Epithelial cell of prostate (primary cell): ENCODE results near the gene ATF1.
"Not testable (repeated sequence)": the region's sequence is repeated elsewhere in the genome, so short reads cannot be mapped to it uniquely, and the experiment has no call there.

Source experiments
- DNase-seq: peaks from one replicate; pipeline ENCODE4 v3.0.0-alpha.2; 2011; ENCODE audit warnings: low read depth, low spot score
- H3K27ac ChIP-seq: fragments of 450-650 bp; 2 replicates; pipeline ENCODE4 v1.5.1; 2017; ENCODE audit warnings: mild to moderate bottlenecking

ATF1 gene

GRCh38 chr12:50845021-50845647 lies 81.2 kb downstream of the ATF1 start:
- H3K27ac ChIP-seq: no peak overlapping the region
- no peak for DNase-seq

GRCh38 chr12:50848963-50849362 lies 85.1 kb downstream of the ATF1 start:
- no peak for DNase-seq
- no peak overlapping the region for H3K27ac ChIP-seq

- not testable (repeated sequence) for H3K27ac ChIP-seq, DNase-seq
Measured at GRCh38 chr12:50855218-50855617, 91.3 kb downstream of the ATF1 start.

- DNase-seq, H3K27ac ChIP-seq: not testable (repeated sequence)
Measured at GRCh38 chr12:50855679-50856078, 91.8 kb downstream of the ATF1 start.

- no peak for DNase-seq
- H3K27ac ChIP-seq: no peak overlapping the region
Measured at GRCh38 chr12:50859621-50860310, 95.9 kb downstream of the ATF1 start.

- no peak for DNase-seq
- no peak overlapping the region for H3K27ac ChIP-seq
Measured at GRCh38 chr12:50862316-50862715, 98.4 kb downstream of the ATF1 start.

- H3K27ac ChIP-seq: no peak overlapping the region
- DNase-seq: no peak
Measured at GRCh38 chr12:50865266-50865665, 101.4 kb downstream of the ATF1 start.

- DNase-seq, H3K27ac ChIP-seq: not testable (repeated sequence)
Measured at GRCh38 chr12:50868881-50869280, 105.0 kb downstream of the ATF1 start.
